Fibroblast of pulmonary artery (primary cell): Measurements from ENCODE around the gene DCAF15.
A peak's percentile ranks its signal among the peaks of the same experiment; 100 is the strongest.

ENCODE experiments used
- DNase-seq: peaks from one replicate; pipeline ENCODE4 v3.0.0-alpha.2; 2010; ENCODE audit warnings: low read depth
- H3K4me3 ChIP-seq: replicated peaks from 2 replicates; pipeline ENCODE4 v1.5.1; 2011; ENCODE audit warnings: low read depth, mild to moderate bottlenecking, control low read depth, low read length, moderate library complexity
- TF ChIP-seq, protein P1 (sequence below): IDR thresholded peaks from 2 replicates; pipeline ENCODE4 v1.5.1; 2011; ENCODE audit warnings: mild to moderate bottlenecking, control low read depth, low read length, inconsistent platforms; ENCODE audit errors: missing control alignments

Gene DCAF15

DNA sequence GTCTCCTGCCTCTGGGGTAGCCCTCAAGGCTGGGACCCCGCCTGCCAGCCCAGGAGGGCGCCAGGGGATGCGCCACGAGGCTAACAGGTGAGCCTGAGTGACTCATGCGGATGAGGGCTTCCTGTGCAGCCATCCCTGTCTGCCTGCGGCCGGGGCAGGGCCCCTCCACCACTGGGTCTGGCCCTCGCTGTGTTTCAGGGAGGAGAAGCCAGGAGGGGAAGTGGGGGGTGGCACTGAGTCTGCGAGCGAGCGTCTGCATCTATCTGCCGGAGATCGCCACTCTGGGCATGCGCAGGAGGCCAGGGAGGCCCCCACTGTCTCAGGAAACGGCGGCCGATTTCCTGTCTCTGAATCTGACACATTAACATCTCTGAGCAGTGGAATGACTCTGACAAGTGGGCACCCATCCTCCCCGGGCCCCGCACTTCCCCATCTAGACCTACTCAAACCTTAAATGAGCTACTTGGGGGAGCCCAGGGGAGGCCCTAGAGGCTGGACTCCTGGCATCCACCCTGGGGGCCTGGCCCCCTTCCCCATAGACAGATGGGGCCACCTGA, 34.1 kb downstream of the DCAF15 start:
- peak; percentile 74 for DNase-seq
- TF ChIP-seq, protein P1, sequence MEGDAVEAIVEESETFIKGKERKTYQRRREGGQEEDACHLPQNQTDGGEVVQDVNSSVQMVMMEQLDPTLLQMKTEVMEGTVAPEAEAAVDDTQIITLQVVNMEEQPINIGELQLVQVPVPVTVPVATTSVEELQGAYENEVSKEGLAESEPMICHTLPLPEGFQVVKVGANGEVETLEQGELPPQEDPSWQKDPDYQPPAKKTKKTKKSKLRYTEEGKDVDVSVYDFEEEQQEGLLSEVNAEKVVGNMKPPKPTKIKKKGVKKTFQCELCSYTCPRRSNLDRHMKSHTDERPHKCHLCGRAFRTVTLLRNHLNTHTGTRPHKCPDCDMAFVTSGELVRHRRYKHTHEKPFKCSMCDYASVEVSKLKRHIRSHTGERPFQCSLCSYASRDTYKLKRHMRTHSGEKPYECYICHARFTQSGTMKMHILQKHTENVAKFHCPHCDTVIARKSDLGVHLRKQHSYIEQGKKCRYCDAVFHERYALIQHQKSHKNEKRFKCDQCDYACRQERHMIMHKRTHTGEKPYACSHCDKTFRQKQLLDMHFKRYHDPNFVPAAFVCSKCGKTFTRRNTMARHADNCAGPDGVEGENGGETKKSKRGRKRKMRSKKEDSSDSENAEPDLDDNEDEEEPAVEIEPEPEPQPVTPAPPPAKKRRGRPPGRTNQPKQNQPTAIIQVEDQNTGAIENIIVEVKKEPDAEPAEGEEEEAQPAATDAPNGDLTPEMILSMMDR, result no peak
- no peak overlapping the region for H3K4me3 ChIP-seq

DNA sequence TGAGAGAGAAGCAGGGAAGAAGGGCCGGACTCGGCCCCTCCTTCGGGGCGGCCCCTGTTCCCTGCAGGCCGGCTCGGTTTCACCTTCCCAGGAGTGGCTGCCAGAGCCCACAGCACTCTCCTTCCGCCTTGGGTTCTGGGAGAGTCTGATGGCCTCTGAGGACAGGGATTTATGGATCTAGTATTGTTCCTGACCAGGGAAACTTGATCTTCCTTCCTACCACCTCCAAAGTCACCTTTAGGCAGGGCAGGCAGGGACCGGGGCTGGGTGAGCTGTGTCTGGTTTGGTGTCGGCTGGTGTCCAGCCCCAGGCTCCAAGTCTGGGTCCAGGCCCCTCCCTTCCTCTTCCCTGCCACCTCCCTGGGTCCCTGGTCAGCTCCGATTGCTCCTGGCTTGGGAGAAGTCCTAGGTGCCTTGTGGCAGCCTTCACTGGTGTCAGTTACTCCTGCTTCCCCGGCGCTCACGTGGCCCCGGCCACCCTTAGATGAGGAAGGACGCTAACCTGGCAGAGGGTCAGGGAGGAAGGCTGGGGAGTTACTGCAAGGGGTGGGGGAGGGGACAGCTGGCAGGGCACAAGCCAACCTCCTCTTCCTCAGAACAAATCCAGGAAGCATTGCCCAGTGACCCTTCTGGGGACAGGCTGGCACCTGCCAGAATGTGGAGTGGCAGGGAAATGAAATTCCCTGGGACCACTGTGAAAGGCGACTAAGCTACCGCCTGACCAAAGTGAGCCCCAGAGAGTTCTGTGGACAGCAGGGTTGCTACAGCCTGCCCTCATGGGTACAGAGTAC, 35.0 kb downstream of the DCAF15 start:
- TF ChIP-seq, protein P1, result no peak
- no peak for DNase-seq
- H3K4me3 ChIP-seq, result no peak overlapping the region

DNA sequence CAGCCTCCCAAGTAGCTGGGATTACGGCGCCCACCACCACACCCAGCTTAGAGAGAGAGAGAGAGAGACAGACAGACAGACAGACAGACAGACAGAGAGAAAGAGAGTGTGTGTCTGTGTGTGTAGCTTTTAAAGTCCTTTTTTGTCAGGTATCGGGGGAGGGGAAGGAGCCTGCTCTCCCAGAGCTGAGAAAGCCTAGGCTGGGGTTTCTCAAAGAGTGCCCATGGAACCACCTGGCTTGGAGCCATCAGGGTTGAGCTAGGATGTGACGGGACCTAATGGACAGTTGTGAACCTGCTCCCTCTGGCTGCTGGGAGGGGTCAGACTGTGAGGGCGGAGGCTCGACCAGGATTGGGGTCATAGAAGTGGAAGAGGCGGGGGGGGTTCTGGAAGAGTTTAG, 37.2 kb downstream of the DCAF15 start:
- no peak for DNase-seq
- H3K4me3 ChIP-seq, result no peak overlapping the region
- TF ChIP-seq, protein P1, result no peak

DNA sequence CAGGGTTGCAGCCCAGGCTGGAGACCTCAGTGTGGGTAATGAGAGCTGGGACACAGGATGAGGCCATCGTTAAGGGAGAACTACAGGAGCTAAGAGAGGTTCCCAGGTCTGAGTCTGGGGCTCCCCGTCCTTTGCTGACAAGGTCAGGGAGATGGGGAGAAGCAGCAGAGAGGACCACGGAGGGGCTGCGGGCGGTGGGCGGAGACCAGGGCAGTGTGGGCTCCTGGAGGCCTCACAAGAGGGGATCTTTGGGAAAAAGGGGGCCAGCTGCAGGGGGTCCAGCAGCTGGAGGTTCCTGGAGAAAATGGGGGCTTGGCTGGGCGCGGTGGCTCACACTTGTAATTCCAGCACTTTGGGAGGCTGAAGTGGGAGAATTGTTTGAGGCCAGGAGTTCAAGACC, 37.8 kb downstream of the DCAF15 start:
- TF ChIP-seq, protein P1, result no peak
- DNase-seq, result no peak
- no peak overlapping the region for H3K4me3 ChIP-seq

DNA sequence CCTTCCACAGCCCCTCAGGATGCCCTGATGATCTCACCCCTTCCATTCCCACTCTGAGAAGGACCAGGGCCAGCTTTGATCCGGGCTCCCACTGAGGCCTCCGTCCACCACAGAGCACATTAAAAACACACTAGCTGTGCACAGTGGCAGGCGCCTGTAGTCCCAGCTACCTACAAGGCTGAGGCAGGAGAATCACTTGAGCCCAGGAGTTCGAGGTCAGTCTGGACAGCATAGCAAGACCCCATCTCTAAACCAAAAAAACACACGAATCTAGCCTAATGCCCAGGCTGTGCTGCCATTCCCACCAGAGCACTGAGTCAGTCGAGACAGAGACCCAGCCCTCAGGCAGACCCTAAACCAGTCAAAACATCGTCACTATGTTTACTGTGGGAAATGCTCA, 39.7 kb downstream of the DCAF15 start:
- TF ChIP-seq, protein P1, result no peak
- H3K4me3 ChIP-seq, result no peak overlapping the region
- no peak for DNase-seq

DNA sequence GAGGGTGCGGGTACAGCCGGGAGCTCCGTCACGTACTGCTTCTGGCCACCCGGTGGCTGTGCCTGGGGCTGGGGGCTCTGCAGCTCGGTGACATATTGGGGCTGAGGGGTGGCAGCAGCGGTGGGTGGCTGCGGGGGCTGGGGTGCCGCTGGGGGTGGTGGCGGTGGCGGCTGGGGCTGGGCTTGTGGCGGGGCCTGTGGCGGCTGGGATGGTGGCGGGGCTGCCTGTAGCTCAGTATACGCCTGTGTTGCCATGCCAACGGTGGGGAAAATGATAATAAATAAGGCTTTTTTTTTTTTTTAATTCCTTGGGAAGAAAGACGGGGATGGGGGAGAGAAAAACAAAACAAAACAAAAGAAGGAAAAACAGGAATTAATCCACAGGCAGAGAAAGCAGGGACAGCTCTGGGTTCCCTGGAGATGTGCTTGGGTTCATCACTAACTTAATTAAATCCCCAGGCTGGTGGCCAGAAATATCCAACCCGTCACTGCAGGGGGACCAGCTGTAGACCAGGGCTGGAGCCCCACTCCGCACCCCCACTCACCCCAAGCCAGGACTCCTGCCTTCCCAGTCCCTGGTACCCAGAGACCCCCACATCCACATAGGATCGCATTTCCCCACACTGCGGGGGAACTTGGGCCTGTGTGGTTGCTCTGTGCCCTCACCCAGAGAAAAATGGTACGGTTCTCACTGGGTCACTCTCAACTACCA, 41.4 kb downstream of the DCAF15 start:
- no peak for DNase-seq

More for the DNA sequence above, 41.4 kb downstream of the DCAF15 start:
- TF ChIP-seq, protein P1, result no peak
- H3K4me3 ChIP-seq, result no peak overlapping the region
